NK-92 (cell line): ENCODE data around the gene BUD23.

Source experiments
- DNase-seq: peaks from one replicate; lab custom pipeline; 2025; ENCODE audit not compliant: unreplicated experiment; lab: John Stamatoyannopoulos, UW

The BUD23 gene

DNA sequence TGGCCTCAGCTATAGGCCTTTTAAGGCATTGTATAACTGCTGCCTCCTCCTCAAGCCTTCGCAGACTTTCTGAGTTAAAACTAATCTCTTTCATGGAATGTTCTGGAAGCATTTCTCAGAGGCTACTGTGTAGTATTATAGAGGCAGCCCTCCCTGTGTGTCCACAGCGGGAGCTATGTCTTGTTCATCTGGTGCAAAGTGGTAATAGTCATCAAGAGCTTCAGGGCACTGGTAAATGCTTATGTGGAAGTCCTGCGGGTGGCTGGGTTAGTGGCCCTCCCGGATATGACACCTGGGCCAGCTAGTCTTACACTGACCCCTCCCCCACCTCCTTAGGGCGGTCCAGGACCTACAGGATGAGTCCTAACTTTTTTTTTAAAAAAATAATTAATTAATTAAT, 57.4 kb downstream of the BUD23 start:
- no peak for DNase-seq

GRCh38 chr7:73741600-73741999, 58.2 kb downstream of the BUD23 start:
- DNase-seq = no peak

- no peak for DNase-seq
Measured at GRCh38 chr7:73742338-73742752, 58.9 kb downstream of the BUD23 start.

- no peak for DNase-seq
Measured at GRCh38 chr7:73742753-73743641, 59.6 kb downstream of the BUD23 start.

- DNase-seq = no peak
Measured at GRCh38 chr7:73746378-73746777, 63.0 kb downstream of the BUD23 start.
